Muscle layer of duodenum (tissue), 2 donors: Measurements from ENCODE around the gene AVP.

ENCODE experiments used
- H3K27ac ChIP-seq: one replicate; pipeline ENCODE4 v1.7.0; 2013; ENCODE audit warnings: mild to moderate bottlenecking, low read length
- H3K27me3 ChIP-seq: one replicate; pipeline ENCODE4 v1.7.0; 2013; ENCODE audit warnings: low read depth, mild to moderate bottlenecking, control low read depth, low read length
- H3K36me3 ChIP-seq, 2 donors: one replicate each; pipeline ENCODE4 v1.7.0; 2013; ENCODE audit warnings: low read length in 2 of 2, control low read depth in 1 of 2, mild to moderate bottlenecking in 1 of 2; ENCODE audit not compliant: insufficient read depth in 2 of 2, control insufficient read depth in 1 of 2
- H3K4me1 ChIP-seq, 2 donors: one replicate each; pipeline ENCODE4 v1.7.0; 2013; ENCODE audit warnings: low read length in 2 of 2, mild to moderate bottlenecking in 2 of 2, control low read depth in 1 of 2, moderate library complexity in 1 of 2; ENCODE audit not compliant: insufficient read depth in 2 of 2, control insufficient read depth in 1 of 2
- H3K4me3 ChIP-seq, 2 donors: one replicate each; pipeline ENCODE4 v1.7.0; 2013; ENCODE audit warnings: low read length in 2 of 2, low read depth in 1 of 2, mild to moderate bottlenecking in 1 of 2
- H3K9me3 ChIP-seq, 2 donors: one replicate each; pipeline ENCODE4 v1.7.0; 2013; ENCODE audit warnings: low read length in 2 of 2, control low read depth in 1 of 2, mild to moderate bottlenecking in 1 of 2; ENCODE audit not compliant: control insufficient read depth in 1 of 2
- donor health status: healthy.

Gene AVP

DNA sequence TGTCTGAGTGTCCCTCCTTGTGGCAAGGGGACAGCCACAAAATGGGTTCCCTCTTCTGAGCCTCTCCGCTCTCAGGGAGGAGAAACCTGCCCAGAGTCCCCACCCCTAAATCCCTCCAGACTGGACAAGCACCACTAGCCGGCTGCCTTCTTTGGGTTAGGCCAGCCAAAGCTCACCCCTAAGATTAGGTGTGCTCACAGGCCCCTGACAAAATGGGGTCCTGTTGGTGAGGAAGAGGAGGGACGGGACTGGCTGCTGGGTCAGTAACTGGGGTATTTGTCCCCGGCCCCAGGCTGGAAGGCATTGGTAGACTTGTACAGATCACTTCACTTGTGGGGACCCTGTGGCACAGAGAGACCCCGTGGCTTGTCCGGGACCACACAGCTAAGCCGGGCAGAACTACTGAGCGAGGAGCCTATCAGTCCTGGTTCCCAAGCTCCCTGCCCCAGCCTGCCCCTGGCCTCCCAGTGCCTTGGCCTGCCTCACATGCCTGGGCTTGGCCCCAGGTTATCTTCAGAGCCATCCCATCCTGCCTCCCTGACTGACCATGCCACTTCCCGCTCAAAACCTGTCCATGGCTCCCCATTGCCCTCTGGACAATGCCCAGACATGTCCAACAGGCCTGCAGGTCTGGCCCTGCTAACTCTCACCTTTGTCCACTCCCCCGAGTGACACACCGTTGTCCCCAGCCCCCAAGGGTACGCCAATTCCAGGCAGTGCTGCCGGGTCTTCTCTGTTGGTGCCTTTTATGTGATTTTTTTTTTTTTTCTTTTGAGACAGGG lies 10.5 kb upstream of the AVP start:
- H3K4me3 ChIP-seq = no peak overlapping the region
- H3K27me3 ChIP-seq = peaks cover 5% of the 10 kb centered on the region

GRCh38 chr20:3093861-3094361 lies 9.4 kb upstream of the AVP start:
- Histone ChIP-seq H3K36me3 (no peaks in the 10 kb centered on the region), H3K4me3 (no peak overlapping the region), H3K27me3 (peaks cover 9% of the 10 kb centered on the region), H3K4me1 (no peaks in the 10 kb centered on the region), H3K9me3 (no peaks in the 10 kb centered on the region), H3K27ac (no peak overlapping the region)

More for the DNA sequence above, 10.5 kb upstream of the AVP start:
- Histone ChIP-seq H3K36me3 (no peaks in the 10 kb centered on the region), H3K9me3 (no peaks in the 10 kb centered on the region), H3K4me1 (no peaks in the 10 kb centered on the region), H3K27ac (no peak overlapping the region)

DNA sequence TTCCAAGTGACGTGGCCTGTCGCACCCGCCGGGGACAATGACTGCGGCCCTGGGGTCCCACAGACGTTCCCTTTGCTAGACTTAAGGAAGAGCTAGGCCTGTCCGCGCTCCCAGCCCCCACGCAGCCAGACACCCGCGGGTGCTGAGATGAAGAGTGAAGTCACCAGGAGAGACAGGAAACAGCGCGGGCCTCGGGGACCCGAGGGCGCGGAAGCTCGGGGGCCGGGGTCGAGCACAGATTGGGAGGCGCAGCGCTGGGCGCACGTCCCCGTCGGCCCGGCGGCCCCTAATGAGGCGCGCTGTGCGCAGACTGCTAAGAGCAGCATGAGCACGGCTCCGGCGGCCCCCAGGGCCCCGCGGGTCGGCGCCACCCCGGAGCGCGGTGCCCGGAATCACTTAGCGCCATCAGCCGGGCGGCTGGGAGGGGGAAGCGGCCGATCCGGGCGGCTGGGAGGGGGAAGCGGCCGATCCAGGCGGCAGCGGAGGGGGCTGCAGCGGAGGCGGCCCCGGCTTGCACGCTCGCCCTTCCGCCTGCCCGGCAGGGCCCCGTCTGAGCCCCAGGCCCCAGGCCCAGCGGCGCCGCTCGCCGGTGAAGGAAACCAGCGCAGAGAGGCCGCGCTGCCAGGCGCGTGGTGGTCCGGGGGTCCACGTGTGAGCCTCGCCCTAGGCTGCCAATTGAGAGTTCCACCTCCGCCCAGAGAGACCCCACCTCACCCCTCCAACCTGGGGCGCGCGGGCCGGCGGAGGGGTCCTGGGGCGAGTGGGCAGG lies 8.3 kb upstream of the AVP start:
- Histone ChIP-seq H3K36me3 (no peaks in the 10 kb centered on the region), H3K27me3 (peaks cover 9% of the 10 kb centered on the region), H3K4me1 (no peaks in the 10 kb centered on the region), H3K9me3 (no peaks in the 10 kb centered on the region), H3K27ac (no peak overlapping the region), H3K4me3 (peak overlapping the region in 1 of 2 donors; percentile 52)

DNA sequence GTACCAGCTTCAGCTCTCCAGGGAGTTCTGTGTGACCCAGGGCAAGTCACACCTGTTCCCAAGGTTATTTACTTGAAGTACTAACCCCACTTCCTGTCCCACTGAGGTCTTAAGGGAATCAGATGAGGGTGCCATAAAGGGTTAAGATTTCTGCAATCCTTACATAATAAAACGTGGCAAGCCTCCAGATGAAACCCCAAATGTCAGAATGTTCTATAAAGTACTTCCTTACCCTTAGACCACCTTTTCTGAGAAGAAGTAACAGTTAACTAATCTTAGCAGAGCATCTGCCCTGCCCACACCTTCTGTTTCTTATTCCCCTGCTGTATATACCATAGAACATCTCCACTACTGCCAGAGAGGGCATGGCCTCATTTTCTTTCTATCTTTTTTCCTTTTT lies 6.0 kb upstream of the AVP start:
- Histone ChIP-seq H3K4me1 (no peaks in the 10 kb centered on the region), H3K27me3 (peaks cover 9% of the 10 kb centered on the region), H3K4me3 (no peak overlapping the region), H3K9me3 (no peaks in the 10 kb centered on the region), H3K27ac (no peak overlapping the region), H3K36me3 (no peaks in the 10 kb centered on the region)

- no peaks in the 10 kb centered on the region for H3K9me3 ChIP-seq
- H3K4me1 ChIP-seq = no peaks in the 10 kb centered on the region
- no peak overlapping the region for H3K27ac ChIP-seq
- no peaks in the 10 kb centered on the region for H3K36me3 ChIP-seq
- peaks cover 18% of the 10 kb centered on the region for H3K27me3 ChIP-seq
- no peak overlapping the region for H3K4me3 ChIP-seq
Measured at GRCh38 chr20:3088031-3088430, 3.5 kb upstream of the AVP start.

- Histone ChIP-seq H3K27ac (no peak overlapping the region), H3K9me3 (no peaks in the 10 kb centered on the region), H3K27me3 (peaks cover 27% of the 10 kb centered on the region), H3K4me3 (no peak overlapping the region), H3K36me3 (no peaks in the 10 kb centered on the region), H3K4me1 (peaks cover 0 to 5% of the 10 kb centered on the region in 2 donors)
Measured at GRCh38 chr20:3085571-3086072, 1.1 kb upstream of the AVP start.

- Histone ChIP-seq H3K27me3 (peaks cover 22% of the 10 kb centered on the region), H3K9me3 (no peaks in the 10 kb centered on the region), H3K4me3 (no peak overlapping the region)
Measured at GRCh38 chr20:3084986-3085360, 449 bp upstream of the AVP start.

DNA sequence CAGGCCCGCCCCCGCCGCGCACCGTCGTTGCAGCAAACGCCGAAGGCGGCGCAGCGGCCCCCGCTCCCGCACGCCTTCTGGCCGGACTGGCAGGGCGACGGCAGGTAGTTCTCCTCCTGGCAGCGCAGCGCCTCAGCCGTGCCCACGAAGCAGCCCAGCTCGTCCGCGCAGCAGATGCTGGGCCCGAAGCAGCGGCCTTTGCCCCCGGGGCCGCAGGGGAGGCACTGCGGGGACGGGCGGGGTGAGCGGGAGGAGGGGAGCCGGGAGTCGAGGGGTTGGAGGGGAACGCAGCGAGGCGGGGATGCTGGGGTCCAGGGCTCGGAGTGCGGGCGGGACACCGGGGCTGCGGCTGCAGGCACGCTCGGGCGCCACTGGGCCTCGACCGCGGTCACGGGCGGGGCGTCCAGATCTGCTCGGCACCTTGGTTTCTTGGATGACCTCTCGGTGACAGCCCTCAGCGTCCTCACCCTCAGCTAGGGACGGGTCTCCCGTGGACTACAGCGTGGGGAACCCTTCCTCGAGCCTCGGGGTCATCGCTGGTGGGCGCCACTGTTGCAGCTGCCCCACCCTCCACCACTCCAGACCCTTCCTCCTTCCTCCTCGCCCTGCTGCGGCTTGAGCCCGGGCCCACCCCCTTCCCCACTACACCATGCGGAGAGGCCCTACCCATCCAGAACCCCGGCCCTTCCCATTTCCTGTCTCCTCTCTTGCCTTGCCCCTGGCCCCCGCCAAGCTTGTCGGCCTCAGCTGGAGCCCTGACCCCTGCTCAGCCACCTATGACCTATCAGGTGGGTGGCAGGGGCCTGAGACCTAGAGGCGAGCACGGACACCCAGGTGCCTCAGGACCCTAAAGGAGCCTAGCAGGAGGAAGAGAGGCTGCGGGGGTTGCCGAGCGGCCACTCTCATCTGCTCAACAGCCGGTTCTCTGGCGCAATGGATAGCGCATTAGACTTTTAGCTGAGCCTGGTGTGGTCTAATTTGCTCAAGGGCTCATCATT lies 1.3 kb downstream of the AVP start:
- peaks cover 18% of the 10 kb centered on the region for H3K27me3 ChIP-seq
- no peaks in the 10 kb centered on the region for H3K36me3 ChIP-seq
- H3K4me1 ChIP-seq = peaks cover 0 to 5% of the 10 kb centered on the region in 2 donors
- no peak overlapping the region for H3K27ac ChIP-seq
- peak overlapping the region in 1 of 2 donors; percentile 47 for H3K4me3 ChIP-seq
- H3K9me3 ChIP-seq = no peaks in the 10 kb centered on the region

More at GRCh38 chr20:3084986-3085360, 449 bp upstream of the AVP start:
- Histone ChIP-seq H3K36me3 (no peaks in the 10 kb centered on the region), H3K27ac (no peak overlapping the region), H3K4me1 (peaks cover 0 to 5% of the 10 kb centered on the region in 2 donors)

GRCh38 chr20:3082306-3082951 lies 2.1 kb downstream of the AVP start:
- Histone ChIP-seq H3K9me3 (no peaks in the 10 kb centered on the region), H3K4me1 (peaks cover 0 to 5% of the 10 kb centered on the region in 2 donors), H3K27ac (no peak overlapping the region), H3K4me3 (peak overlapping the region in 1 of 2 donors; percentile 20), H3K27me3 (peaks cover 18% of the 10 kb centered on the region), H3K36me3 (no peaks in the 10 kb centered on the region)

DNA sequence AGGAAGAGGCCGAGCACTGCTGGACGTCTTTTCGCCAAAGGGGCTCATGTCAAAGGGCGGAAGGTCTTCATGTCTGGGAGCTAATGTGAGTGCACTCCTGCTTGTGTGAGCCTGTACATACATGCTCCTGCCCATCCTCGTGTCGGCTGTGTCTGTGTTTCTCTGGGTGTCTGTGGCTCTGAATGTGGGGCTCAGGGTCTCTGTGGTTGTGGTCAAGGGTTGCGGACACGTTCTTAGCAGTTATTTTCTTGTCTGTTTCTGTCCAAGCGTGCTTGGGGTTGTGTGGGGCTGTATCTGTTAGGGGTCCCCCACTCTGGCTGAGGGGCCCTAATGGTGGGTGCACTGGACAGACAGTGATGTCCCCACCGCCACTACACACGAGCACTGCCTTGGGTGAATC lies 2.9 kb downstream of the AVP start:
- Histone ChIP-seq H3K4me1 (peaks cover 0 to 5% of the 10 kb centered on the region in 2 donors), H3K36me3 (no peaks in the 10 kb centered on the region), H3K27me3 (peaks cover 18% of the 10 kb centered on the region), H3K4me3 (no peak overlapping the region), H3K9me3 (no peaks in the 10 kb centered on the region), H3K27ac (no peak overlapping the region)
